ENCODE data around the gene EXD3. TPM values are rescaled to one million over a fixed set of nuclear protein-coding genes. Genes with fewer than 3 reads are reported as not detected.

Gene EXD3
- total and polyA plus RNA-seq, 2 of the 4 experiments (the other 2 are of a cell fraction) = 1.1 to 7.4 TPM

- dilution Hi-C loops (cut with HindIII; ENCODE audit: low sequenced_read_pairs, unreplicated experiment) = no loop called here
- H4K8ac ChIP-seq (ENCODE audit: low read depth in 2 of 2, low read length in 2 of 2) = no peak overlapping the region
- no peak overlapping the region for H2BK120ac ChIP-seq (ENCODE audit: low read depth, low read length)
- H3K9ac ChIP-seq (ENCODE audit: low read depth, low read length) = no peak overlapping the region
- 0 out of 2 replicates have a peak, but pooled peaks cover 2% of the 10 kb centered on the region for H3K9me1 ChIP-seq (ENCODE audit: insufficient read depth, low read length)
- ChIA-PET CTCF (no interaction called here), POLR2A (ENCODE audit: unreplicated experiment) (no interaction called here)
- no peaks in the 10 kb centered on the region for H3K79me1 ChIP-seq (ENCODE audit: low read depth in 1 of 2, low read length in 2 of 2)
- no peak overlapping the region for H2AK5ac ChIP-seq (ENCODE audit: low read depth, low read length)
- no peak overlapping the region for H3K23ac ChIP-seq (ENCODE audit: low read depth, low read length)
- no peak overlapping the region for H3K18ac ChIP-seq (ENCODE audit: low read depth, low read length)
- DNase-seq (no peak), ATAC-seq (ENCODE audit: low read depth) (no peak)
- H2BK20ac ChIP-seq (ENCODE audit: low read depth, low read length) = no peak overlapping the region
- H4K5ac ChIP-seq (ENCODE audit: low read depth, low read length) = no peak overlapping the region
- BruUV-seq (replicated peaks) = no TSS peak
- H3K56ac ChIP-seq (ENCODE audit: extremely low read depth, insufficient read depth, low read length) = no peak overlapping the region
- 55% methylated on average over 3 of the region's 17 CpGs; no CpG with 5 or more reads in 1 of the 2 experiments for WGBS, 2 experiments (ENCODE audit: extremely low coverage in 2 of 2, insufficient read length in 1 of 2)
- H3K4me3 ChIP-seq (ENCODE audit: insufficient read depth, low read depth, low read length) = no peak overlapping the region
- no peak overlapping the region for H2AFZ ChIP-seq (replicated peaks; ENCODE audit: low read length, poor library complexity)
- no peak overlapping the region for H2BK15ac ChIP-seq (ENCODE audit: low read depth, low read length)
- H3K4ac ChIP-seq (ENCODE audit: low read depth, low read length) = no peak overlapping the region
- no peak overlapping the region for H4K91ac ChIP-seq (ENCODE audit: insufficient read depth, low read depth, low read length)
- TF ChIP-seq MAFK (IDR thresholded peaks at IDR 0.05; ENCODE audit: low read depth, low read length) = no peak
- TF ChIP-seq CHD1 (IDR thresholded peaks at IDR 0.05; ENCODE audit: low read depth, low read length) = no peak
- no peak for TF ChIP-seq FOS (IDR thresholded peaks at IDR 0.05; ENCODE audit: low read depth, low read length)
- TF ChIP-seq MXI1 (IDR thresholded peaks at IDR 0.05; ENCODE audit: borderline replicate concordance, low read depth, low read length) = no peak
- TF ChIP-seq BHLHE40 (IDR thresholded peaks at IDR 0.05; ENCODE audit: low read depth, low read length) = no peak
- TF ChIP-seq MAZ (IDR thresholded peaks at IDR 0.05; ENCODE audit: borderline replicate concordance, low read depth, low read length) = no peak
- no peak for TF ChIP-seq NFE2L2 (IDR thresholded peaks at IDR 0.05; ENCODE audit: low read depth, low read length)
- H3K27me3 ChIP-seq (ENCODE audit: control insufficient read depth, insufficient read depth, low read length) = no peaks in the 10 kb centered on the region
- no peaks in the 10 kb centered on the region for H4K20me1 ChIP-seq (ENCODE audit: insufficient read depth, low read length)
- intact Hi-C loops (cut with micrococcal nuclease) = no loop called here
- in situ Hi-C loops (cut with MboI; ENCODE audit: low sequenced_read_pairs) = no loop called here
- 0 out of 2 replicates have a peak, but pooled peaks cover 2% of the 10 kb centered on the region for H3K9me3 ChIP-seq (ENCODE audit: control insufficient read depth, insufficient read depth, low read length)
- H3K4me2 ChIP-seq (ENCODE audit: low read depth, low read length) = no peak overlapping the region
- peaks cover 3% of the 10 kb centered on the region; the same call in 1 of the 2 replicates for H3K36me3 ChIP-seq (ENCODE audit: control insufficient read depth, insufficient read depth, low read length)
- H2BK5ac ChIP-seq (ENCODE audit: low read depth, low read length, poor library complexity, severe bottlenecking) = no peak overlapping the region
- peaks cover 2% of the 10 kb centered on the region; the same call in 1 of the 2 replicates for H3K4me1 ChIP-seq (ENCODE audit: control insufficient read depth, insufficient read depth, low read length)
- H3K14ac ChIP-seq (replicated peaks; ENCODE audit: low read depth, low read length) = no peak overlapping the region
- no peak overlapping the region for H2AK9ac ChIP-seq (replicated peaks; ENCODE audit: low read depth, low read length, poor library complexity)
- no peak overlapping the region for H3K27ac ChIP-seq (ENCODE audit: insufficient read depth, low read length)
These were observed 56.5 kb downstream of the EXD3 start for GRCh38 chr9:137366445-137366810.

Measured in IMR-90 (cell line).